Ovary (tissue), 9 donors: Measurements from ENCODE around the gene KIAA1671. TPM values are rescaled to one million over a fixed set of nuclear protein-coding genes. Genes with fewer than 3 reads are reported as not detected.

Experiments
- DNase-seq, 5 donors: peaks; one replicate each; pipeline ENCODE4 v3.0.0-alpha.2; 2019 to 2020
- H3K27ac ChIP-seq, 2 donors: fragments of 200-600 bp; one replicate each; pipeline versions ENCODE4 v1.5.1 to v1.8.0; 2019 to 2022
- H3K27me3 ChIP-seq: fragments of 200-600 bp; one replicate; pipeline ENCODE4 v1.8.0; 2022
- H3K36me3 ChIP-seq: fragments of 200-600 bp; sonication (generic); one replicate; pipeline ENCODE4 v1.5.1; 2019
- H3K4me1 ChIP-seq: one replicate; pipeline ENCODE4 v1.8.1; 2013; ENCODE audit warnings: mild to moderate bottlenecking, moderate library complexity; ENCODE audit not compliant: insufficient read depth
- H3K4me3 ChIP-seq: fragments of 200-600 bp; sonication (generic); one replicate; pipeline ENCODE4 v1.5.1; 2017
- H3K9me3 ChIP-seq, 2 donors: fragments of 200-600 bp in 1 of 2; sonication (generic) in 1 of 2; one replicate each; pipeline versions ENCODE4 v1.5.1 to v1.8.1; 2013 to 2019; ENCODE audit warnings: mild to moderate bottlenecking in 1 of 2, moderate library complexity in 1 of 2
- EP300 ChIP-seq: sonication (generic); formaldehyde crosslinking; IDR thresholded peaks from one replicate; pipeline ENCODE4 v1.6.1; 2017; ENCODE audit warnings: antibody characterized with exemption
- POLR2A ChIP-seq: fragments of 450-650 bp; IDR thresholded peaks from one replicate; pipeline ENCODE4 v1.6.1; 2017; ENCODE audit warnings: antibody characterized with exemption, mild to moderate bottlenecking, moderate library complexity
- WGBS, 3 donors: extraction: QIAGEN DNeasy Blood & Tissue Kit in 1 of 3; methylation state at CpG; one replicate each; pipeline versions ENCODE4 v1.1.5 to v1.1.7; 2013 to 2017; 5-methylcytosine and 5-hydroxymethylcytosine counted together
- intact Hi-C, 4 donors: fragments of 100-400 bp; cut with DNase I; formaldehyde crosslinking; loops; one replicate each; pipeline versions ENCODE4 v1.11.0 to v1.15.1; 2022 to 2023
- polyA plus RNA-seq, 2 donors: library from polyadenylated mRNA; stranded (reverse); fragments of 200-250 nt in 1 of 2; fragments of 350-450 nt in 1 of 2; fragmentation: Illumina TruSeq in 1 of 2; extraction: RNeasy Lipid Tissue Mini Kit (QIAGEN cat#74804) in 1 of 2; gene quantifications; one replicate each; pipeline ENCODE4 v1.2.3, GENCODE V29; 2013 to 2014
- total RNA-seq, 7 donors: library from RNA; depleted of rRNA in 2 of 7; stranded (reverse); fragments of >200 nt in 2 of 7; fragmentation: NEBNext Ultra II Directional in 3 of 7; extraction: Animal tissue kit (Norgen Biotek cat#: 25700) in 3 of 7; gene quantifications; one replicate each; pipeline versions ENCODE4 v1.1.0 to v1.2.4, GENCODE V29; 2016 to 2023
- TF ChIP-seq, protein P1 (sequence below), 3 donors: fragments of 450-650 bp in 2 of 3; fragments of 200-600 bp in 1 of 3; IDR thresholded peaks; one replicate each; pipeline versions ENCODE4 v1.5.1 to v1.8.0; 2016 to 2022; ENCODE audit warnings: antibody characterized with exemption in 3 of 3, mild to moderate bottlenecking in 1 of 3
- donor health status: DM: no; HTN: no; CAD: no; lungs with moderate emphysema.
- donor health status: DM: no; HTN: no; CAD: no.
- donor health status: Bipolar disorder and iron deficiency.
- donor health status: DM: yes; HTN: yes; CAD: no.
- donor health status: DM: no; HTN: no; CAD: no.
- donor health status: DM: yes; HTN: yes; CAD: no.

KIAA1671 gene
- total and polyA plus RNA-seq, 9 donors = 9.8 to 27.9 (median 24.5) TPM

GRCh38 chr22:25113316-25113721, 160.8 kb downstream of the KIAA1671 start:
- intact Hi-C loops = no loop called here
- TF ChIP-seq POLR2A = no peak
- TF ChIP-seq EP300 = no peak
- TF ChIP-seq, protein P1, sequence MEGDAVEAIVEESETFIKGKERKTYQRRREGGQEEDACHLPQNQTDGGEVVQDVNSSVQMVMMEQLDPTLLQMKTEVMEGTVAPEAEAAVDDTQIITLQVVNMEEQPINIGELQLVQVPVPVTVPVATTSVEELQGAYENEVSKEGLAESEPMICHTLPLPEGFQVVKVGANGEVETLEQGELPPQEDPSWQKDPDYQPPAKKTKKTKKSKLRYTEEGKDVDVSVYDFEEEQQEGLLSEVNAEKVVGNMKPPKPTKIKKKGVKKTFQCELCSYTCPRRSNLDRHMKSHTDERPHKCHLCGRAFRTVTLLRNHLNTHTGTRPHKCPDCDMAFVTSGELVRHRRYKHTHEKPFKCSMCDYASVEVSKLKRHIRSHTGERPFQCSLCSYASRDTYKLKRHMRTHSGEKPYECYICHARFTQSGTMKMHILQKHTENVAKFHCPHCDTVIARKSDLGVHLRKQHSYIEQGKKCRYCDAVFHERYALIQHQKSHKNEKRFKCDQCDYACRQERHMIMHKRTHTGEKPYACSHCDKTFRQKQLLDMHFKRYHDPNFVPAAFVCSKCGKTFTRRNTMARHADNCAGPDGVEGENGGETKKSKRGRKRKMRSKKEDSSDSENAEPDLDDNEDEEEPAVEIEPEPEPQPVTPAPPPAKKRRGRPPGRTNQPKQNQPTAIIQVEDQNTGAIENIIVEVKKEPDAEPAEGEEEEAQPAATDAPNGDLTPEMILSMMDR (IDR thresholded peaks at IDR 0.05) = no peak
- Histone ChIP-seq H3K27me3 (no peaks in the 10 kb centered on the region), H3K4me3 (no peak overlapping the region), H3K4me1 (peaks cover 3% of the 10 kb centered on the region), H3K36me3 (no peaks in the 10 kb centered on the region), H3K9me3 (no peaks in the 10 kb centered on the region), H3K27ac (no peak overlapping the region)
- no peak for DNase-seq
- 83 to 87% (median 86%) methylated on average over 7 of the region's 7 CpGs for WGBS, 3 donors

DNA sequence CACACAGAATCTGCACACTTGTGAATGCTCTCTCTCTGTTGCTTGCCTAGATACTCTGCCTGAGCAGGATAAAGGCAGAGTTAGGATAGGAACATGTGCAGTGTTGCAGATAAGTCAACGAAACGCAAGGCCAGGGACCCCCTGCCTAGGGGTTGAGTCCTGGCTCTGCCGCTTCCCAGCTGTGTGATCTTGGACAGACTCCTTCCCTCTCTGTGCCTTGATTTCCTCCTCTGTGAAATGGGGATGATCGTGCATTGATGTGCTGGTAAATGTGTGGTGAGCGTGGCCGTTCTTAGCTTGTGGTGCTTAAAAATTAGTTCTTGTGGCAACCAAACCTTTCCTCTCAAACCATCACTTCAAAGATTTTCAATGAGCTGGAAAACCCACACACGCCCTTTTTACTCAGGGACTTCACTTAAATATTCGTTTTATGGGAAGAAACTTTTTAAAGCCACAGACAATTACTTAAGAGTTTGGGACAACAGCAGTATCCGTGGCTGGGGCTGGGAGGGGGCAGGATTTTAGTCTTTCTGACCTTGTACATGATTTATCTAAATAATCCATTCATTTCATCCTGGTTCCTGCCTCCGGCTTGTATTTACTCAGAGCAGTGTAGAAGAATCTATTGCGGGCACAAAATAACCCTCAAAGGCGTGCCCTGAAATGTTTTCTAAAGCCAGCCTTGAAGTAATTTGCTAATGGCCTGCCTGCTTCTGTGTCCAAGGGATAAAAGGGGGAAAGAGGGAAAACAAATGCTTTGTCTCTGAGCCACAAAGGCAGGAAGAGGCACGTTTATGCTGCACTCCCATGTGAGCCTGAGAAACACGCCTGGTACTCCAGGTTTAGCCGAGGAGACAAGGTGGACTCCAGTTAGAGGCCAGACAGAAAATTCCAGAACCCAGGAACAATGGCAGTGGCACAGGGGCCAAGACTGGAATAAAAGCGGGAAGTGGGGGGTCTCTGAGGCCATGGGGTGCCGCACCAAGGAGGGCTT, 162.2 kb downstream of the KIAA1671 start:
- Histone ChIP-seq H3K4me3 (no peak overlapping the region), H3K4me1 (peaks cover 3% of the 10 kb centered on the region), H3K9me3 (no peaks in the 10 kb centered on the region), H3K27me3 (no peaks in the 10 kb centered on the region), H3K27ac (no peak overlapping the region), H3K36me3 (no peaks in the 10 kb centered on the region)
- no peak for TF ChIP-seq POLR2A
- no peak for TF ChIP-seq EP300
- TF ChIP-seq, protein P1 (IDR thresholded peaks at IDR 0.05) = no peak
- no peak for DNase-seq
- intact Hi-C loops = no loop called here
- 73 to 78% (median 76%) methylated on average over 17 of the region's 17 CpGs for WGBS, 3 donors

DNA sequence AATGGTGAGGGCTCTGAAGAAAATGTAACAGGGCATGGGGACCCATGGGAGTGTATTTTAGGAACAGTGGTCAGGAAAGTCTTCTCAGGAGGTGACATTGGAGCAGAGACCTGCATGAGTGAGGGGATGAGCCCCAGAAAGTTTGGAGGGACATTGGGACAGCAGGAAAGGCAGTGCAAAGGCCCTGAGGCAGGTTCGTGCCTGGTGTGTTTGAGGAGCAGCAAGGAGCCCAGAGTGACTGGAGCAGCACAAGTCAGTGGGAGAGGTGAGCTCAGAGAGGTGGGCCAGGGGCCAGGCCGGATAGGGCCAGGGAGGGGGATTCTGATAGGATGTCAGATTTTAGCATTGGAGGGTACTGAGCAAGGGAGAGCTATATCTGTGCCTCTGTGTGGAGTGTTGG, 167.1 kb downstream of the KIAA1671 start:
- TF ChIP-seq, protein P1 (IDR thresholded peaks at IDR 0.05) = no peak
- 81 to 84% (median 81%) methylated on average over 2 of the region's 2 CpGs for WGBS, 3 donors
- no peaks in the 10 kb centered on the region for H3K4me1 ChIP-seq
- H3K4me3 ChIP-seq = no peak overlapping the region
- intact Hi-C loops = no loop called here
- no peaks in the 10 kb centered on the region for H3K27me3 ChIP-seq
- no peaks in the 10 kb centered on the region for H3K9me3 ChIP-seq
- no peak overlapping the region for H3K27ac ChIP-seq
- DNase-seq = no peak
- H3K36me3 ChIP-seq = no peaks in the 10 kb centered on the region

DNA sequence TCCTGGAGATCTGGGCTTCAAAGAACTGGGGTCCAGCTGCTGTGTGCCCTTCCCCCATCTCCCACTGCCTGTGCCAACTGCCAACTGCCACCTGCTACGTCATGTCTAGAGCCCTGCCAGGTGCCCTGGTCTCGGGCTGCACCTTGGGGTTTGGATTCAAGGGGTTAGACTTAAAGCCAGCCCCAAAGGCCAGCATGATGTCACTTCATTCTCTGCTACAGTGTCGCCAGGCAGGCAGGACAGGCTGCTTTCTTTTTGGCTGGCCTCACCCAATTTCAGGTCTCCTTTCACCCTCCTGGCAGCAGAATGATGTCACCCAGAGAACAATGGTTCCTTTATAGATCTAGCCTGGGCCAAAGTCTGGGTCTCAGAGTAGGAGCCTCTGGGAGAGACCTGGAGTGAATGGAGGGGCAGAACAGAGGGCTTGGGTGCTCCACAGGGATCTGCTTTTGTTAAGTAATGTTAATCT, 167.6 kb downstream of the KIAA1671 start:
- no peak for DNase-seq
- no peaks in the 10 kb centered on the region for H3K27me3 ChIP-seq
- H3K9me3 ChIP-seq = no peaks in the 10 kb centered on the region
- no peak overlapping the region for H3K4me3 ChIP-seq
- intact Hi-C loops = no loop called here
- no peak for TF ChIP-seq EP300
- TF ChIP-seq POLR2A = no peak
- TF ChIP-seq, protein P1 (IDR thresholded peaks at IDR 0.05) = no peak
- no peak overlapping the region for H3K27ac ChIP-seq
- 87 to 89% (median 88%) methylated on average over 3 of the region's 3 CpGs for WGBS, 3 donors
- H3K4me1 ChIP-seq = no peaks in the 10 kb centered on the region
- H3K36me3 ChIP-seq = no peaks in the 10 kb centered on the region
